HG03108 (cell line): ENCODE data around the gene TPBGL.
"Not testable (repeated sequence)": the region's sequence is repeated elsewhere in the genome, so short reads cannot be mapped to it uniquely, and the experiment has no call there.

Experiments
- ATAC-seq: cut with Tn5 transposase; IDR thresholded peaks from one replicate; pipeline ENCODE4 v1.9.1; 2021; ENCODE audit warnings: moderate library complexity; ENCODE audit not compliant: unreplicated experiment

The TPBGL gene

DNA sequence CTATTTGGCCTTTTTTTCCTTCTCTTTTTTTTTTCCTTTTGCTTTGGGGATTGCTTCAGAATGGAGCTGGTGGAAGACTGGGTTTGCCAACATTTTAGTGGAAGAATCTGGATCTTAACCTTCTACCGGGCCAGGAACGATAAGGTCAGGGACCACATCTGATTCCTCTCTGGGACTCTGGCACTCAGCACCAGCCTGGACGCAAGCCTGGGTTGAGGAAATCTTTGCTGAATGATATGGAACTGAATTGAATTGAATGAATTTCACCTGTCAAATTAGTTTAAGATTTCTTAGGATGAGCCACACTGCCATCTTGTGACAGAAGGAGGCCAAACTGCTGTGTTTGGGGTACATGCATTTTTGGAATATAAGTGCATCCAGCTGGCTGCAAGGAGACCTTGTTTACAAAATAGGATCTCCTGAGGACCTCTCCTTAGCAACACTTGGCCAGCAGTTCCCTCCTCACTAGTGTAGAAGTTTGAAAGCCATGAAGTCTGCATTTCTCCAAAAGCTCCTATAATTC, 30.4 kb downstream of the TPBGL start:
- ATAC-seq = no peak

DNA sequence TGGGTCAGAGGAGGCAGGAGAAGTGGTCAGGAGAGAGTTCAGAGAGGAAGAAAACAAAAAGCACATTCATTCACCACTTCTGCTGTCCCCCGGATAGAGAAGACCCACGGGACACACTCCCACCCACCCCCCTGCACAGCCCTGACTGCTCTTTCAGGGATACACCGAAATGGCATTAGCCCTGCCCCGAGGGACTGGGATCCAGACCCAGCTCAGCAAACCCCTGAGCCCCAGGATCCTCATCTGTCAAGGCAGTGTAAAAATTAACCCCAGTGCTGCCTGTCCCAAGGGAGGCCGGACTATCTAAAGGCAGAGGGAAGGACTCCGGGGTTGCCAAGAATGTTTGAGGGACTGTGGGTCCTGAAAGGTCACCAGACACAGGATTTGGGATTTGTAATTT, 31.2 kb downstream of the TPBGL start:
- no peak for ATAC-seq

DNA sequence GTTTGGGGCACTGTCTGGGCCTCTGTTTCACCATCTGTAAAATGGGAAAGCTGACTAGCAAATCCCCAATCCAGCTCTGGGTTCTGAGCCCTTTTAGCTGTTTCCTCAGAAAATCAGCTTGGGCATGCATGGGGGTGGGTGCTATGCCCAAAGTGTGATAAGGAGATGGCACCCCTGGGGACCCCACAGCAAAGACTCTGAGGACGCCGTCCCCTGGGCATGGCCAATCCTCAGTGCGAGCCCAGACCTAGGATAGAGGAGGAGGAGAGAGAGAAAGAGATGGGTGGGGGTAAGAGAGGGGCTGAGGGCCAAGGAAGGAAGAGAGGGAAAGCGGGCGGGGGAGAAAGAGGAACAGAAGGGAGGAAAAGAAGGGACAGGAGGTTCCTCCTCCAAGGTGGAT, 31.8 kb downstream of the TPBGL start:
- no peak for ATAC-seq

DNA sequence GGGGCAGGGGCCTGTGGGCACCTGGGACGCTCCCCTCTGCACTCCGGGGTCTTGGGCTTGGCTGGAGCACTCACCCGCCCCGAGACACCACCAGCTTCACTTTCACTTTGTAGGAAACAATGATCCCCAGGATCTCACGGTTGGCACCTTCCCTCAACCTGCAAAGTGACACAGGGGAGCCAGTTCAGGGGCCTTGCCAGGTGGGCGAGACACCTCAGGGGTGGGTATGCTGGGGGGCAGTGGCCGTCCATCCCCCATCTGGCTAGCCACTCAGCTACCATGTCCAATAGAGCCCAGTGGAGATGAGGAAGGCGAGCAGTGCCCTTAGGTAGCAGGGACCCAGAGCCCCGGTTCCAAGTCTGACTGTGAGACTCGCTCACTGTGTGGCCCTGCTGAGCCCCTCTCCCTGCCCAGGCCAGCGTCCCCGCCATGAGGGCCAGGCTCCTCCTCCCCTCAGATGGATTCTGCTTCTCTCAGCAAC, 32.3 kb downstream of the TPBGL start:
- no peak for ATAC-seq

DNA sequence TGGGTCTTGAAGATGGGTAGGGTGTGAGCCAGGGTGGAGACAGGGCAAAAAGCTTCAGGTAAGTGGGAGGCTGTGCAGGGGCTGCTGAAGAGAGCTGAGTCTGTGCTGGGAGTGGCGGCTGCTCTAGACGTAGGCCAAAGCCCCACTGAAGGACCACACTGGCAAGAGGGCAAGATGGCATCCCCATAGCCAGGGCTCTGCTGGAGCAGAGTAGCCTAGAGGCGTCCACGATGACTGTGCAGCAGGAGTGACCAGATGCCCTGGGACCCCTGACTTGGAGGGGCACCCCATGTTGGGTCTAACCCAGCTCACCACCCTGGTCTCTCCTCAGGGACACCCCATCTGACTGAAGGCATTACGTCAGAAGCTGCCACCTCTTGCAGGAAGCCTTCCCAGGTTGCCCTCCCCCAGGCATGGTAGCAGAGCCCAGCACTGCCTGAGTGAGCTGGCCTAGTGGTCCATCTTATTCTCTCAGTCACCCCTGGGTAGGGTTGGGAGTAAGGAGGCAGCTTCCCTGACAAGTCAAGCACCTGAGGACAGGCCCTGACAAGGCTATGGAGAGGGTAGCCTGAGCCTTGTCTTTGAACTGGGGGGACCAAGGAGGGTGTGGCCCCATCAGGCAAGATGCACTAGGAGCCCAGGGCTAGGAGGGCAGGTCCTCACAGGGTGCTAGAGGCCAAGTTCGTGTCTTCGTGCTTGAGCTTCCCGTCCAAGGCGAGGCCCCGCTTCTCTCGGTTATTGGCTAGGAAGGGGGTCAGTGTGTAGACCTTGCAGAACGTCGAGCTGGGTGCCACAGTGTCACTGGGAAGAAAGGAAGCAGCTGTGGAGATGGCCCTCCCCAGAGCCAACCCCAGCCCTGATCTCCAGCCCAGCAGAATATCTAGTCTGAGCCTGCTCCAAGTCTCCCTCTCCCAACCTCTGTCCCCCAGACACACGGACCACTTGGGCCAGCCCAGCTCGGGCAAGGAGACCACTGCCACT, 33.1 kb downstream of the TPBGL start:
- no peak for ATAC-seq

DNA sequence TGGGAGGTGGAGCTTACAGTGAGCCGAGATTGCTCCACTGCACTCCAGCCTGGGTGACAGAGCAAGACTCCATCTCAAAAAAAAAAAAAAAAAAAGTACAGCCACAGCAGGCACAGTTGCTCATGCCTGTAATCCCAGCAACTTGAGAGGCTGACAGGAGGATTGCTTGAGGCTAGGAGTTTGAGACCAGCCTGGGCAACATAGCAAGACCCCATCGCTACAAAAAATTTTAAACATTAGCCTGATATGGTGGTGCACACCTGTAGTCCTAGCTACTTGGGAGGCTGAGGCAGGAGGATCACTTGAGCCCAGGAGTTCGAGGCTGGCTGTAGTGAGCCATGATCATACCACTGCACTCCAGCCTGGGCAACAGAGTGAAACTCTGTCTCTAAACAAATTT, 34.1 kb downstream of the TPBGL start:
- ATAC-seq = not testable (repeated sequence)

DNA sequence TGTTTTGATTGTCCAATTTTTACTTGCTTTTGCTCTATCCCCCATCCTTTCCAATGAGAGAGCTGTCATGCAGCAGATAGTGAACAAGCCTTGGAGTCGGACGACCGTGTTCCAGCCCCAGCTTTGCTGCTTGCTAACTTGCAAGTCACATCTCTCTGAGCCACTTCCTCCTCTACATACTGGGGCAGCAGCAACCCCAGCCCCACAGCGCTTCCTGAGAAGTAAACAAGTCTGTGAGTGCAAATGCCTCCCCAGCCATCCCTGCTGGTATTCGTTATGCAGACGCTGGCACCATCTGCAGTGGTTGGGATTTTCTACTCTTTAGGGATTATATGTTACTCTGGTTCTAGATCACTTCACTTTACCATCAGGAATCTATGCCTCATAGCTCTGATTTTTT, 35.0 kb downstream of the TPBGL start:
- ATAC-seq = no peak

DNA sequence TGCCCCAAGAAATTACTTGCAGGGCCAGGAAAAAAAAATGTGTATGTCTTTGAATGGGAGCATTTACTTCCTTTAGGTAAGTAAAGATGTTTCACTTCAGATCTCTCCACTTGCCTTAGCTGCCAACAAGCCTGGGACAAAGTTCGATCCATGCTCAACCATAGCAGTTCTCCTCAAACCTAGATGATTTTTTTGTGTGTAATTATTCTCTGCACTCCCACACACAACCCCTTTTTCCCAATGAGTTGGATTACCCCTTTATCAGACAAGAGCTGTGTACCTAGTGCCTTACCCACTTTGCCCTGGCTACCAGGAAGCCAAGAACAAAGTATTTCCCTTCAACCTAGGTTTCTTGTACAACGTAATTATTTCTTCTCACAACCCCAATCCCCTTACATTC, 35.6 kb downstream of the TPBGL start:
- ATAC-seq = no peak

DNA sequence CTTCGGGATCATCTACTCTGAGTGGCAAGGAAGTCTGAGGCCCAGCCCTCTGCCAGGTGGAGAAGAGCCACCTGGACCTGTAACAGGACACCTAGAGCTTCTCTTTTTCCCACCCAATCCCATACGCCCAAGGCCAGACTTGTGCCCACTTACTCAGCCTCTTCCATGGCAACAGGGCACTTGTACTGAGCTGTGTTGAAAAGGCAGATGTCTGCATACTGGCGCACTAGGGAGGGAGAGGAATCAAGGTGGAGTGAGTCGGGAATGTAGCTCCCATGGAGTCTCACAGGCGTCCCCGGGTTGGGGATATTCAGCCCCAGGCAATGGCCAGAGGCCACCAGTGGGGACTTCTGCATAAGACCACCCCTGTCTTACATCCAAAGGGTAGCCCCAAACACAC, 36.1 kb downstream of the TPBGL start:
- ATAC-seq = no peak

DNA sequence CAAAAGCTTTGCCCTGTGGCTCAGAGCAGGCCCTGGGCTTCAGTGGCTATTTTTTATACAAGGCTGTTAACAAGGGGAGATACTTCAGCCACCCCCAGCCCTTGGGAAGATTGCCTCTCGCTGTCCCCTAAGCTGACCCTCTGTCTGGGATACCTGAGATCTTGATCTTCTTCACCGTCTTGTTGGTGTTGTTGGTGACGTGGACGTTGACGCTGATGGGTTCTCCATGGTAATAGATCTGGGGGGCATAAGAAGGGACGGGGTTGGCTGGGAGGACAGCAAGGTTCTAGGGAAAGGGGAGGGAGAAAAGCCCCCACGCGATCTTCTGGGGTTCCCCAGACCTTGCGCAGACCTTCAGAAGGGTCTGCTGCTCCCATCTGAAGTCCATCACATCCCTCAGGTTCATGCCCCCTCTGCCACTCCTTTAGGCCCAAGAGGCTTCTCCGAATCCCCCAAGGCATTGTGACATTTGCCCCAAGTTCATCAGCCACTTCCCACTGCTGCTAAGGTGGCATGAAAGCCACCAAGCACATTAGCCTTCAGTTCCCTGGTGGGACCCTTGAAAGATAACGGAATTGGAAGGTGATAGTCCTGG, 36.7 kb downstream of the TPBGL start:
- no peak for ATAC-seq

DNA sequence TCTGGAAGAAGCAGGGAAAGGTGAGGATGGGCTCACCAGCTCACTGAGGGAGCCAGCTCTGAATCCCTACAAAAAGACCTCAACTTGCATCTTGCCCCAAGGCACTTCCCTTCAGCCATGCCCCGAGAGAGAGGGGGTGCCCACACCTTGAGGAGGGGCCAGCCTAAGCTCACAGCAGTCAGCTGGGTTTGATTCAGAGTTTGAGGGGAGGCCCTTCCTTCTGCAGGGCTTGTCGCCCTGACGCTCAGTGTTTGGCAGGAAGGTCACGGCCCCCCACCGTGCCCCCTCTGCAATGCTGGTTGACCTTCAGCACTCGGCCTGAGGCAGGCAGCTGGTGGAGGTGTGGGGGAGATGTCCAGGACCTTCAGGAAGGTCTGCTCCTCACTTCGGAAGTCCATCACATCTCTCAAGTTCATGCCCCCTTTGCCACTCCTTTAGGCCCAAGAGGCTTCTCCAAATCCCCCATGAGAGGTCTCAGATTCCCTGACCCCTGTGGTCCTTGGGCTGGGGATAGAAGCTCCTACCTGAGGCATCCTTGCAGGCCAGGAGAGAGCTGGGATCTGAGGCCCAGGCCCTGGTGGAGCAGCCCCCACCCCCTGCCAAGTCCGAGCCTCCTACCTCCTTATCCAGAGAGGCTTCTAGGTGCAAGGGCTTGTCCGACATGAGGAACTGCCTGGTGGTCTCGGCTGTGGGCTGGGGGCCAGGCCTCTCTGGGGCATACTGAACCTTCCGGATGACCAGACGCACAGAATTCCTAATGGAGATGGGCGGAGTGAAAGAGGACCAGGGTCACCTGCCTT, 37.6 kb downstream of the TPBGL start:
- no peak for ATAC-seq

DNA sequence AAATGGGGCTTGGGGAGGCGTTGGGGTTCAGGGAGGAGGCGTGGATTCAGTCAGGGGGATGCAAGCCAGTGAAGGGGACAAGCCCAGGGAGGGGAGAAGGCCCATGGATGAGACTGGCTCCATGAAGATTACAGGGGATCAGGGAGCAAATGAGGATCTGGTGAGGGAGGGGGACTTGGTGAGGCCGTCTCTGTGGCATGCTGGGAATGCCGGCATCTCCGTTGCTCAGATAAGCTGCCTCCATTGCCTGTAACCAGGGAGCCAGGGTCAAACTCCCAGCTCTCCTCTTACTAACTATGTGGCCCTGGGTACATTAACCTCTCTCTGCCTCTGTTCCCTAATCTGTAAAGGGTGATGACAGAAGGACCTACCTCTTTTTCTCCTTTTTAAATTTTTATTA, 38.7 kb downstream of the TPBGL start:
- no peak for ATAC-seq

DNA sequence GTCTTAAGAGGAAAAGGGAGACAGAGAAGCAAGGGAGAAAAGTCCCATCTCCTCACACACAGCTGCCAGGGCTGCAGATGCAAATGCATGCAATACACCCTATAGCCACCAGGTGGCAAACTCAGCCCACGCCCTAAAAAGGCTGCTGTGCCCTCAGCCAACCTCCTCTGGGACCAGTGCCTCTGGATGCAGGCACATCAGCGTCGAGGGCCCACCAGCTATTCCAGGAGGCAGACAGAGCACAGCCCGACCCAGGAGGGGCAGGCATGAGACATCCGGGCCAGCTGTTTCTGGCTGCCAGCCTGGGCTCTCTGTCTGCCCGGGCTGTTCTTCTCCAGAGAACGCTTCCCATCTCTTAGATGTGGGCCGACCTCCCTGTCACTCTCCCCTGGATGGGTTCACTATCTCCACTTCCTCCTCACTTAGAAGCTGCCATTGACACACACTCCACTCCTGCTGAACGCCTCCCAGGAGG, 39.7 kb downstream of the TPBGL start:
- no peak for ATAC-seq

DNA sequence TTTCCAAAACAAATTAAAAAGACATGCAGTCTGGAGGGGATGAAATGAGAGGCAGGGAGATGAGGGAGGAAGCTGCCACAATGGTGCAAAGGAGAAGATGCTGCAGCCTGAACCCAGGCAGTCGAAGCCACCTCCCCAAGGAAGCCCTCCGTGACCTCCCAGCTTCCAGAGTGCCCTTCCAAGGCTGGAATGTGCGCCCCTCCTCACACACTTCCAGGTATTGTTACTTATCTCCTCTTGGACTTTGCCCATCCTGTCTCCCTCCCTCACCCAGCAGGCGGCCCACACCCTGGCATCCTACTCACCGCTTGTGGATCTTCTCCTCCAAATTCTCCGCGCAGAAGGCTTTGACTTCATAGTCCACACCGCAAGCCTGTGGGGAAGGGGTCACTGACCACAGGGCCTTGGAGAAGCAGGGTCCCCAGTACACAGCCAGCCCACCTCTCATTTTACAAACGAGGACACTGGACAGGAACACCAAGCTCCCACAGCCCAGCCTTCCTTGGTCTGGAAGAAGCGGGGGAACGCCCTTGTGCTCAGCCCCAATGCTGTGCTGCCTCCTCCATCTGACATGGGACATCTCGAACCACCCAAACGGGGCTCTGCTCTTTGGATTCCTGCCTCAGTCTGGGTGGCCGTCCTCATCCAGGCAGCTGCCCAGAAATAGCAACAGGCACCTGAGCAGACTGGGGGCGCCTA, 40.3 kb downstream of the TPBGL start:
- ATAC-seq = no peak

DNA sequence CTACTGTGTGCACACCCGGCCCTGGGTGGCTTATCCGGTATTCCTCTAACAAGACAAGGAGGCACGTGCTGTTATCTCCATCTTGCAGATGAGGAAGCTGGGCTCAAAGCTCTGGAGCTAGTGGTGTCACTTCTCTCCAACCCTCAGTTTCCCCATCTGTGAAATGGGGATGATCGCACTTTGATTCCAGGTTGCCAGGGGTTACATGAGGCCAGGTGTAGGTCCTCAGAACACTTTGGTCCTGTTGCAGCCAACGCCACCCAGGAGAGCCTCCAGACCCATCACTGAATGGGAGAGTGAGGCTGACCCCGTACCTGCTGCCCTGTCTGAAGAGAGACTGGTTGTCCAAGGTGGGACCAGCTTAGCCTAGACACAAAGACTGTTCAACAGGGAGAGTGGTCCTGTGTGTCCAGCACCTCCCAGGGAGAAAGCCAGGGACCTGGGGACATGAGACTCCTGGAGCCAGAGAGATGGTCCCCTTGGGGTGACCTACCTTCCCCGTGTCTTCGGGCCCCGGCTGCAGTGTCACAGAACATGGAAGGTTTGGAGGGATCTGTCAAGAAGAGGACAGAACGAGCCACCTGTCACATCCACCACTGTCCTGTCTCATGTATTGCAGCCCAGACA, 41.0 kb downstream of the TPBGL start:
- ATAC-seq = no peak

DNA sequence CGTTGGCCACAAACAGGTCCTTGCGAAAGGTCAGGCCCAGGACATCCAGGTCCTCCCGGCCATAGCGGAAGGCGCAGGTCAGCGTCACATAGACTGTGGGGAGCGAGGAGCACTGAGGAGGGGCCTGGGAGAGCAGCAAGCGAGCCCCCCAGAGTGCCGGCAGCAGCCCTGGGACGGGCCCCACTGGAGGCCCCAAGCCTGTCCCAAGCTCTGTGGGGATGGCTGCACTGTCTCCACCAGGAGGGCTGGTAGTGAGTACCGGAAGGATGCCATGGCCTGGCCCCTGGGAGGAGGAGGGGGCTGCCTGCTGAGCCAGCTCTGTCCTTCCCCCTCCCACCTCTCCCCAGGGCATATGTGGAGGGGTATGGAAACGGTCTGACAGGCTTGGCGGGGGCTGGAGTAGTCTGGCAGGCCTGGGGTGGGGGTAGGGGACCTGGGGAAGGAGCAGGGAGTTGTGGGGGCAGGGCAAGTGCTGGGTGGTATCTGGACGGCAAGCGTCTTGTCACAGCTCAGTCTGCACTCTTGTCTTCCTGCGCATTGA, 42.9 kb downstream of the TPBGL start:
- no peak for ATAC-seq

DNA sequence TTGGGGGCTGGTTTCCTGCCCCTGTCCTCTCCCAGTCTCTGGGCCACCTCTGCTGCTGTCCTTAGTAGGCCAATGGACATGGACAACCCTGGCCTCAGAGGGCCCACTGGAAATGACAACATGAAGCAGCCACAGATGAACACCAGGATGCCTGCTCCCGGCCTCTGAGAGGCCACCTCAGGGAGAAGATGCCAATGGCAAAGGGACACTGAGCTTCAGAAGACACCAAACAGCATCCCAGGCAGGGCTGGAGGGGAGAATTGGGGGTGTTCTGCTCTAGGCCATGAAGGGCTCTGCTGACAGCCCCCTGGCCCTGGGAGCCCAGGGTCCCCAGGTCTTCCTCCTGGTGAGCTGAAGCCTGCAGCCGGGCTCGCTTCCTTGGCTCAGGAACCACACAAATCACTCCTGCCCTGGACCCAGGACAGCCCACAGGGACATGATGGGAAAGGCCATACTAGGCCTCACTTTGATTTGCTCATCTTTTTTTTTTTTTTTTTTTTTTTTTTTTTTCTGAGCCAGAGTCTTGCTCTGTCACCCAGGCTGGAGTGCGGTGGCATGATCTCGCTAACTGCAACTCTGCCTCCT, 45.3 kb downstream of the TPBGL start:
- ATAC-seq = no peak

DNA sequence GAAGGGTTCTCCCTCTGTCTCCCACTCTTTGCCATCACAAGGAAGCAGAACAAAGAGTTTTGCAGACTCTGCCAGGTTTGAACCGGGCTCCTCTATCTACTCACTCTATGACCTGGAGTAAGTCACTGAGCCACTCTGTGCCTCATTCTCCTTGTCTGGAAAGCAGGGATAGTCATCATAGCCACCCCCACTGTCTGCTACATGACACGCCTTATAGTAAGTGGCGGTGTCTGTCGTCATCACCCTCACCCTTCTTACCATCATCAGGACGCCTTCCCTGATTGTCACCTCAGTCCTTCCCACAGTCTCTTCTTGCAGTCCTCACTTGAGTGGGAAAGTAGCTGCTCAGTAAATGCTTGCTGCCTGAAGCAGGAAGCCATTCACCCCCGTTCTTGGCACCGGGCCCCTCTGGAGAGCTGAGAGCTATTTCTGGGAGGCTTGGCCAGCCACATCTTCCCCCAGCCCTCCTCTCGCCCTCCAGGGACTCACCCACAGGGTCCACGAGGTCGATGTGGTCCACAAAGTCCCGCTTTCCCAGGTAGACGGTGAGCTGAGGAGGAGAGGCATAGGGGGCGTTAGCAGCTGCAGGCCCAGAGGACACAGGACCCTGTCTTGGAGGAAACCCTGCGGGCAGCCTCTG, 46.4 kb downstream of the TPBGL start:
- ATAC-seq = no peak

DNA sequence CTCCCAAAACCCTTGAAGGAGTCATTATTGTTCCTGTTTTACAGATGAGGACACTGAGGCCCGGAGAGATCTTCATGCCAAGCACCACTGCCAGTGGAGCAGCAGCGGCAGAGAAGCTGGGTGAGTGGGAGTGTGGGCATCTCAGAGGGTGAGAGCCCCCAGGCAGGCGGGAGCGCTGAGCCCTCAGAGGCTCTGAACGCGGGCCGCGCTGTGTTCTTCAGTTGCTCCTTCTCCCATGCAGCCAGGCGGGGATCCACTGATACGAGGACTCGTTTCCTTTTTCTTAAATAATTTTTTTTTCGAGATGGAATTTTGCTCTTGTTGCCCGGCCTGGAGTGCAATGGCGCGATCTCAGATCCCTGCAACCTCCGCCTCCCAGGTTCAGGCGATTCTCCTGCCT, 47.0 kb downstream of the TPBGL start:
- no peak for ATAC-seq
